ENCODE results near the gene CSE1L. TPM values are rescaled to one million over a fixed set of nuclear protein-coding genes. Genes with fewer than 3 reads are reported as not detected.

CSE1L gene
- total RNA-seq, 1 experiment from 2014 or later, result 246 TPM

- Histone ChIP-seq H3K56ac (ENCODE audit: insufficient read length, low read depth, low read length) (no peak overlapping the region), H3K27ac (ENCODE audit: insufficient read length, low read depth, low read length) (no peak overlapping the region), H3K9ac (ENCODE audit: extremely low read depth, insufficient read length, low read length) (no peak overlapping the region), H3K4ac (ENCODE audit: low read depth, low read length) (no peak overlapping the region), H2AK5ac (ENCODE audit: insufficient read length, low read length) (no peak overlapping the region), H3K18ac (ENCODE audit: insufficient read length, low read depth, low read length) (no peak overlapping the region), H3K27me3 (ENCODE audit: insufficient read depth, low read length) (no peaks in the 10 kb centered on the region), H2BK12ac (ENCODE audit: insufficient read length, low read depth, low read length) (no peak overlapping the region), H2BK5ac (ENCODE audit: insufficient read length, low read length) (no peak overlapping the region), H2BK120ac (ENCODE audit: low read depth, low read length, poor library complexity, severe bottlenecking) (no peak overlapping the region), H2AFZ (ENCODE audit: low read length) (no peak overlapping the region), H3K23me2 (ENCODE audit: insufficient read length, low read depth, low read length, poor library complexity, severe bottlenecking) (no peaks in the 10 kb centered on the region), H3K14ac (ENCODE audit: insufficient read depth, low read length) (no peak overlapping the region), H3K79me1 (ENCODE audit: insufficient read depth, low read depth, low read length, poor library complexity, severe bottlenecking) (no peaks in the 10 kb centered on the region), H3K4me2 (ENCODE audit: insufficient read depth, insufficient read length, low read length) (no peak overlapping the region), H3K79me2 (ENCODE audit: insufficient read depth, low read length) (no peaks in the 10 kb centered on the region), H2BK20ac (ENCODE audit: low read depth, low read length, poor library complexity, severe bottlenecking) (no peak overlapping the region), H3K23ac (ENCODE audit: insufficient read length, low read depth, low read length) (no peak overlapping the region), H4K8ac (replicated peaks; ENCODE audit: insufficient read length, low read depth, low read length) (no peak overlapping the region), H4K5ac (ENCODE audit: insufficient read length, low read depth, low read length) (no peak overlapping the region), H4K20me1 (ENCODE audit: control insufficient read depth, insufficient read depth, insufficient read length) (no peaks in the 10 kb centered on the region), H3K4me1 (ENCODE audit: insufficient read depth, low read length) (no peaks in the 10 kb centered on the region), H3K9me3 (ENCODE audit: control insufficient read depth, low read depth, low read length) (no peaks in the 10 kb centered on the region), H4K91ac (ENCODE audit: insufficient read length, low read depth, low read length) (no peak overlapping the region), H3T11ph (ENCODE audit: low read length) (no peak overlapping the region), H2BK15ac (ENCODE audit: low read depth, low read length) (no peak overlapping the region)
- no peak for TF ChIP-seq CTCF (conservative IDR thresholded peaks at IDR 0.05)
- no CpG with 5 or more reads among the region's 3 CpGs for WGBS (ENCODE audit: extremely low coverage, insufficient read length, low lambda C conversion rate)
- Mint-ChIP-seq H3K36me3 (ENCODE audit: insufficient read depth in 1 of 3, low read depth in 3 of 3) (peaks cover 43 to 88% (median 83%) of the 10 kb centered on the region in 3 experiments), H3K27ac (peak overlapping the region in 2 of 3 experiments; percentile 45 to 76; a peak in 1 of 7 replicates), H3K9me3 (no peaks in the 10 kb centered on the region), H3K4me1 (no peaks in the 10 kb centered on the region), H3K4me3 (no peak overlapping the region), H3K27me3 (ENCODE audit: low read depth) (no peaks in the 10 kb centered on the region)
- no peak for DNase-seq
These were observed 72.2 kb downstream of the CSE1L start for GRCh38 chr20:49118307-49118706.

Measured in H9 (cell line).